Stimulated activated naive B cell treated with anti-CD40 and anti-IgM and Interleukin-4, amounts not matched to agents 10 μg/mL and 1 μg/mL and 100 μg/mL, for 72 hours (primary cell): ENCODE data around the gene TPM4.
A peak's percentile ranks its signal among the peaks of the same experiment; 100 is the strongest.

Source experiments
- ATAC-seq, 2 donors: fragments of 150-1000 bp; cut with Tn5 transposase; replicated peaks; 2 replicates each; pipeline ENCODE4 v1.10.0; 2021; ENCODE audit warnings: moderate library complexity in 1 of 2
- DNase-seq: peaks from one replicate; pipeline ENCODE4 v3.0.0; 2021
- H3K27ac Mint-ChIP-seq: one replicate; pipeline ENCODE4 v1.8.0; 2022; ENCODE audit warnings: mild to moderate bottlenecking, mixed read lengths
- H3K27me3 Mint-ChIP-seq, 2 donors: one replicate each; pipeline ENCODE4 v1.8.0; 2022; ENCODE audit warnings: mixed read lengths in 2 of 2
- H3K36me3 Mint-ChIP-seq, 2 donors: one replicate each; pipeline ENCODE4 v1.8.0; 2022; ENCODE audit warnings: mixed read lengths in 2 of 2, mild to moderate bottlenecking in 1 of 2
- H3K4me1 Mint-ChIP-seq, 2 donors: one replicate each; pipeline ENCODE4 v1.8.0; 2022; ENCODE audit warnings: mixed read lengths in 2 of 2, mild to moderate bottlenecking in 1 of 2
- H3K4me3 Mint-ChIP-seq, 2 donors: one replicate each; pipeline ENCODE4 v1.8.0; 2022; ENCODE audit warnings: mild to moderate bottlenecking in 2 of 2, mixed read lengths in 2 of 2, moderate library complexity in 1 of 2
- H3K9me3 Mint-ChIP-seq, 2 donors: one replicate each; pipeline ENCODE4 v1.8.0; 2022; ENCODE audit warnings: mixed read lengths in 2 of 2, mild to moderate bottlenecking in 1 of 2

The TPM4 gene

DNA sequence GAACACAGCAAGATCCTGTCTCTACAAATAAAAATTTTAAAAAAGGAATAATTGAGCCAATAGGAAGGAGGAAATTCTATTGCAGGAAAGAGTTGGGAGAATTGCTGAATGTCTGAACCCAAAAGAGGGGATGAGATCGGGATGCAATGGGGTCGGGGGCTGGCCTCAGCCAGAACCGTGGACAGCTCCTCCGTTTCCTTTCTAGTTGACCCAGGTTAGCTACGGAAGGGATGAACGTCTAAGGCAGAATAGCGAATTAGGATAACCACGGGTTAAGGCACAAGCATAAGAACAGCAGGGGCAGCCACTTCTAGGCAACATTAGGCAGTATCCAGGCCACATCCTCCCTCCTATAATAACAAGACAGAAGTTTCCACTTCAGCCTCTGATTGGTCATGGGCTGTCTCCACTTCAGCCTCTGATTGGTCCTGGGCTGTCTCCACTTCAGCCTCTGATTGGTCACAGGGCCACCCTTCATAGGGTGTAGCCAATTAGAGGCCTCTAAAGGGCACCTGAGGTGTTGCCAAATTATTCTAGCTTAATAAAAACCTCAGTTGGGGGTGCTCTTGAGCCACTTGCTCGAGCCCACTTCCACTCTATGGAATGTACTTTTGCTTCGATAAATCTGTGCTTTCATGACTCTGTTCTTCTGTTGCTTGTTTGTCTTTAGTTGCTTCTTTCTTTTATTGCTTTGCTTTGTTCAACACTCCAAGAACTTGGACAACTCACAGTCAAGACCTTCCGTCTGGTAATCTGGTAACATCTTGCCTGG lies 24.9 kb upstream of the TPM4 start:
- no peak for DNase-seq

DNA sequence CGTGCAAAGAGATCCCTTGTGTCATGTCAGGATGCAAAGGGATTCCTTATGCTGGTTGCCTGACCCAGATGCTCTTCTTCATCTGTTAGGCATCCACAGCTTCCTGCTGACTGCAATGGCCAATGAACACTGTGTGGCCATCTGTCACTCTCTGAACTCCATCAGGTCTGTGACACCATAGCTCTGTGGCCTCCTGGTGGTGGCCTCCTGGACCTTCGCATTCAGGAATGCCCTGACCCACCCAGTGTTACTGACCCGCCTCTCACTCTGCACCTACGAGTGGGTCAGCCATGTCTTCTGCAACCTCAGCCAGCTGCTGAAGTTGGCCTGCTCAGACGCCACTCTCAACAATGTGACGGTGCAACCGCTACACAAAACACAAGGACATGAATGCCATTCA lies 23.9 kb upstream of the TPM4 start:
- DNase-seq (no peak), ATAC-seq (no peak)
- Mint-ChIP-seq H3K9me3 (peaks cover 0 to 7% of the 10 kb centered on the region in 2 donors), H3K36me3 (no peaks in the 10 kb centered on the region), H3K27ac (no peak overlapping the region), H3K27me3 (no peaks in the 10 kb centered on the region), H3K4me1 (peaks cover 0 to 7% of the 10 kb centered on the region in 2 donors), H3K4me3 (no peak overlapping the region)

More for the DNA sequence above, 24.9 kb upstream of the TPM4 start:
- peak; percentile 83 to 88 for ATAC-seq
- Mint-ChIP-seq H3K36me3 (no peaks in the 10 kb centered on the region), H3K27ac (no peak overlapping the region), H3K9me3 (peaks cover 0 to 4% of the 10 kb centered on the region in 2 donors), H3K27me3 (no peaks in the 10 kb centered on the region), H3K4me3 (no peak overlapping the region), H3K4me1 (peaks cover 0 to 7% of the 10 kb centered on the region in 2 donors)

DNA sequence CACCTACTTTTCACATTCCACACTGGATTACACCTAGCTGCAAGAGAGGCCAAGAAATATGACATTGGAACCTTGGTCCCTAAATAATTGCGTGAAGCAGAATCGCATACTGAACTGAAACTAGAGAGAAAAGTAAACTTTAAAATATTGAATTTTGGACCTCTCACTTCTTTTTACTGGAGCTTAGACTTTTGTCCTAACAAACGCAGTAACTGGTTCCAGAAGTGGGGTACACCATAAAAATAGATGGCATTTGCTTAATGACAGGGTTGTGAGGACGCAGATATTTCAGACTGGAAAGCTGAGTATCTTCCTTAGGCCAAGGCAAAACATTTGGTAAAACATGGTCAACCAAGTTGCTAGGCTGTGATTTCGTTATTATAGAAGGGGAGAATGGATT lies 19.2 kb upstream of the TPM4 start:
- Mint-ChIP-seq H3K27me3 (peaks cover 5 to 11% of the 10 kb centered on the region in 2 donors), H3K27ac (no peak overlapping the region), H3K9me3 (peaks cover 0 to 5% of the 10 kb centered on the region in 2 donors), H3K4me1 (peaks cover 5 to 8% of the 10 kb centered on the region in 2 donors), H3K4me3 (no peak overlapping the region), H3K36me3 (no peaks in the 10 kb centered on the region)
- DNase-seq: no peak
- no peak for ATAC-seq

DNA sequence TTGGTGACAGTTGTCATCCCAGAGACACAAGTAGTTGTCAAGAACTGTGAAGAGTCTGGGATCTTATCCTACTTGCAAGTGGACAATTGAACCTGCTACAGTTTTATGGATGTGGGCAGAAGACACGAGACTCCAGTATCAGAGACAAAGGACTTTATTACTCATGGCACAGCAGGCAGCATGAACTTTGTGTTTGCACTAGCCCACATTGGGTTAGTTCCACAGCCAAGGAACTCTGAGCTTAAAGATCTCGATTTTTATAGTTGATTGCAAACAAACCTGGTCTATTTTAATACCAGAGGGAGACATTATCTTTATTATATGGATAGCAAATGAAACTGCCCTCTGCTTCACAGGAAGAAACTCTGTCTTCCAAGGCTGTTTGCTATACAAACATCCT lies 16.0 kb upstream of the TPM4 start:
- Mint-ChIP-seq H3K36me3 (no peaks in the 10 kb centered on the region), H3K27ac (no peak overlapping the region), H3K4me1 (peaks cover 12 to 19% of the 10 kb centered on the region in 2 donors), H3K27me3 (peaks cover 5 to 11% of the 10 kb centered on the region in 2 donors), H3K9me3 (peaks cover 3 to 5% of the 10 kb centered on the region in 2 donors), H3K4me3 (no peak overlapping the region)
- no peak for DNase-seq
- no peak for ATAC-seq

DNA sequence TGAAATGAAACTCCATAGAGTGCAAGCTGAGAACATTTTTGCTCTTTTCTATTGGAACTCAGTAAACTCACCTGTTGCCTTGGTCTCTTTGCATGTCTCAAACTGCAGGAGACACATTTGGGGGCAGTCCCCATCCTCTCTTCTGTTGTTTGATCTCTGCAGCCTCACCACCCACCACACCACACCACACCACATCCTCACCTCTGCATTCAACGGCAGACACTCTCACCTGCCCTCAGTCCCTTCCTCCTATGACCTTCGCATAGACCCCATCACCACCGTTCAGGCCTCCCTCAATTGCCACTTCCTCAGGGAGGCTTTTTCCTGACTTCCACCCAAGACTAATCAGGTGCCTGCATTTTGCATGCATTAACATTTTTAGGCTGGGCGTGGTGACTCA lies 14.4 kb upstream of the TPM4 start:
- DNase-seq: no peak
- H3K9me3 Mint-ChIP-seq: peaks cover 2 to 3% of the 10 kb centered on the region in 2 donors
- H3K4me3 Mint-ChIP-seq: no peak overlapping the region
- H3K27me3 Mint-ChIP-seq: peaks cover 5 to 11% of the 10 kb centered on the region in 2 donors
- H3K36me3 Mint-ChIP-seq: no peaks in the 10 kb centered on the region
- peaks cover 18 to 26% of the 10 kb centered on the region in 2 donors for H3K4me1 Mint-ChIP-seq
- peak; percentile 62 to 76 for ATAC-seq
- H3K27ac Mint-ChIP-seq: no peak overlapping the region

DNA sequence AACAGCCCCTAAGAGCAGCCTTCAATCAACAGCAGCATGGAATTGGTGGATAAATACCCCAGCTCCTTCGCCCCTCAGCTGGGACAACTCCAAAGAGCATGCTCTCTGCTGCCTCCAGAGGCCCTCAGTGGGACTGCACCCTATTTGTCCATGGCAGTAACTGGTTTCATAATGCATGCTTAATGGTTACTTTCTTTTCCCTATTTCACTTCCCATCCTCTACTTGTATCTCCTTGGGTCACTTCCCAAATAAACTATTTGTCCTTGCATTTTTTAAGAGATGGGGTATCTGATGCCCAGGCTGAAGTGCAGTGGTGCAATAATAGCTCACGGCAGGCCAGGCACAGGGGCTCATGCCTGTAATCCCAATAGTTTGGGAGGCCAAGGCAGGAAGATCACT lies 13.5 kb upstream of the TPM4 start:
- Mint-ChIP-seq H3K4me1 (peaks cover 18 to 26% of the 10 kb centered on the region in 2 donors), H3K36me3 (no peaks in the 10 kb centered on the region), H3K27me3 (peaks cover 5 to 11% of the 10 kb centered on the region in 2 donors), H3K27ac (peak overlapping the region; percentile 51), H3K4me3 (no peak overlapping the region), H3K9me3 (peaks cover 0 to 3% of the 10 kb centered on the region in 2 donors)
- ATAC-seq (peak; percentile 73 to 74), DNase-seq (peak; percentile 28)

DNA sequence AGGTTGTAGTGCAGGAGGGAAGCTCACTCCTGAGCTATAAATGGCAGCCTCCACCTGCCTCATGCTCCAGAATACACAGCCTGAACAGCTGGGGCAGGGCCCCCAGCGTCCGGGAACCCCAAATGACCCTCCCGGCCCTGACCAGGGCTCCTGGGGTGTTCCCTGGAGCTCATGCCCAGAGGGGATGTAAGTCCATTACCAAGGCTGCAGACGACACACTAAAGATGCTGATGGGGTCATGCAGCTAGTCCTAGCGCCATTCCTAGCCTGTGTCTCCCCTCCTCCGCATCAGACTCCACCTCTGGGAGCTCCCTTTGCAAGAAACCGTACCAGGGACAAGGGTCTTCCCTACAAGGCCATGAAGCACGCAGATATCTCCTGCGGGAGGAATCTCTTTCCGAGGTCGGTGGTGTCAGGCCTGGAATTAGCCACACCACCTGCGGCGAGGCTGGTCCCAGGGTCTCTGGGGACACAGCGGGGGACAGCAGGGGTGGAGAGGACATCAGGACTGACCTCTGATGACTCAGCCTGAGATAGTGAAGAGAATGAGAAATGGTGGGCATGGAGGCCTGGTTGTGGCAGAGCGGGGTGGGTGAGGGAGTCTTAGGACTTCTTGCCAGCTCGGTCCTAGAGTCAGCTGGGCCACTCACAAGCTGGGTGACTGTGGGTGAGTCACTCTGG lies 11.9 kb upstream of the TPM4 start:
- Mint-ChIP-seq H3K27me3 (peaks cover 0 to 5% of the 10 kb centered on the region in 2 donors), H3K4me3 (no peak overlapping the region), H3K27ac (no peak overlapping the region), H3K4me1 (peaks cover 18 to 26% of the 10 kb centered on the region in 2 donors), H3K9me3 (peaks cover 0 to 3% of the 10 kb centered on the region in 2 donors), H3K36me3 (no peaks in the 10 kb centered on the region)
- DNase-seq (no peak), ATAC-seq (no peak)

DNA sequence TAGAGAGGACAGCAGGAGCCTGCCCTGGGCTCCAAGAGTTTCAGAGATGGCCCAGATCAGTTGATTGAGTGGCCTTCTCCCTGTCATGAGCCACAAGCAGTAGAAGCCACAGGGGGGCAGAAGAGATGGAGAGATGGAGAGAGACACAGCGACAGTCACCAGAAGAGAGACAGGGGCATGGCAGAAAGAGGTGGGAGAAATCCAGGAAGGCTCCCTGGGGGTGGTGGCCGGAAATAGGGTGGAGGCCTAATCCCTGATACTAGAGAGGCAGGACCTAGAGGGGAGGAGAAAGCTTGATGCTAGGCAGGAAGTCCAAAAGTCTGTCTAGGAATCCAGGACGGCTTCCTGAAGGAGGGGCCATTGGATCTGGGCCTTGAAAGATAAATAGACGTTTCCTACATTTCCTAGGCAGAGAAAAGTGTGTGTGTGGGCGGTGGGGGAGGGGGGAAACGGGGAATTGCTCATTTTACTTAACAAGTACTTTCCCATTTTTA lies 9.6 kb upstream of the TPM4 start:
- H3K4me1 Mint-ChIP-seq: peaks cover 22 to 25% of the 10 kb centered on the region in 2 donors

DNA sequence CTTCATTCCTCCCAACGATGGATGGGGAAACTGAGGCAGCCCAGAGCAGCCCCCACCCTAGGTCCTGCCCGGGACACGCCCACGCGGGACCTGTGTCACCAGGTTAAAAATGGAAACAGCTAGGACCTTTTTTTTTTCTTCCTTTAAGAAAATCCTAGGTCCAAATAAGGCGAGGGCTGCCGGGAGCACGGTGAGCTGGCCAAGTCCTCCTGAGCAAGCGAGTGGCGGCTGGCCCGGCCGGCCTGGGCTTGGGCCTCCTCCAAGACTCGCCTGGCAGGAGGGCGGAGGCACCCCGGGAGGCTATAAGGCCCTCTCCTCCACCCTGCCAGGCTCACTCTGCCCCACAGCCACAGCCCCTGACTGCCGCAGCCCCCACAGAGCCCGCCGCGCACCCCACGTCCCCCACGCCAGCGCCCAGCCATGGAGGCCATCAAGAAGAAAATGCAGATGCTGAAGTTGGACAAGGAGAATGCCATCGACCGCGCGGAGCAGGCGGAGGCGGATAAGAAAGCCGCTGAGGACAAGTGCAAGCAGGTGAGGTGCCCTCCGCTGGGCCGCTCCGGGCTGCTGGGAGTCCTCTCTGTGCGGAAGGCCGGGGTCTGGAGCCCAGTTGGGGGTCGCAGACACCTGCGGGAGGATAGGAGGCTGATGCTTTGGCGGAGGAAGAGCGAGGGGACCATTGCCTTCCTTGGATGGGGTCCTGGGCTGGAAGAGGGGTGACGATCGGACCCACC lies 8.9 kb upstream of the TPM4 start:
- DNase-seq (no peak), ATAC-seq (no peak)
- Mint-ChIP-seq H3K4me1 (peaks cover 18% of the 10 kb centered on the region in 2 donors), H3K27ac (no peak overlapping the region), H3K9me3 (peaks cover 0 to 3% of the 10 kb centered on the region in 2 donors), H3K27me3 (no peaks in the 10 kb centered on the region), H3K36me3 (no peaks in the 10 kb centered on the region), H3K4me3 (no peak overlapping the region)

More for the DNA sequence above, 9.6 kb upstream of the TPM4 start:
- Mint-ChIP-seq H3K27ac (no peak overlapping the region), H3K27me3 (no peaks in the 10 kb centered on the region), H3K4me3 (no peak overlapping the region), H3K36me3 (no peaks in the 10 kb centered on the region), H3K9me3 (peaks cover 0 to 3% of the 10 kb centered on the region in 2 donors)
- ATAC-seq (peak in 1 of 2 donors; percentile 21), DNase-seq (no peak)

DNA sequence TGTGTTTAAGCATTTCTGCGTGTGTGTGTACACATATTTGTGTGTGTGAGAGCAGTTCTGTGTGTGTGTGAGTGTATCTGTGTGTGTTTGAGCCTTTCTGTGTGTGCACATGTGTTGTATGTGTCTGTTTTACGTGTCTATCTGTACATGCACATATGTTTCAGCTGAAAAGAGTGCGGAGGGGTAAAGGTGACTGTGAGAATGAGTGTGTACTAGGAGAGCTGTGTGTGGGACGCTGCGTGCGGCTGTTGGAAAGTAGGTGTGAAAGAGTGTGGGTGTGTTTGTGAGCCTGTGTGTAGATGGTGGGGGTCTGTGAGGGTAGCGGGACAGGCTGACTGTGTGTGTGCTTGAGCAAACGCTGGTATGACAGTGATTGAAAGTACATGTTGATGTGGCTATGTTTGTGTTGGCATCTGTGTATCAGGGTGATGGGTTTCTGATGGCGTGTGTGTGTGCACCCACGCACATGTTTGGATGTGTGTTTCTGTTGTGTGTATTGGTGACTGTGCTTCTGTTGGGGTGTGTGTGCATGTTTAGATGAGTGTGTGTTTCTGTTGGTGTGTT lies 7.5 kb upstream of the TPM4 start:
- Mint-ChIP-seq H3K4me3 (no peak overlapping the region), H3K36me3 (no peaks in the 10 kb centered on the region), H3K4me1 (peaks cover 11% of the 10 kb centered on the region in 2 donors)

DNA sequence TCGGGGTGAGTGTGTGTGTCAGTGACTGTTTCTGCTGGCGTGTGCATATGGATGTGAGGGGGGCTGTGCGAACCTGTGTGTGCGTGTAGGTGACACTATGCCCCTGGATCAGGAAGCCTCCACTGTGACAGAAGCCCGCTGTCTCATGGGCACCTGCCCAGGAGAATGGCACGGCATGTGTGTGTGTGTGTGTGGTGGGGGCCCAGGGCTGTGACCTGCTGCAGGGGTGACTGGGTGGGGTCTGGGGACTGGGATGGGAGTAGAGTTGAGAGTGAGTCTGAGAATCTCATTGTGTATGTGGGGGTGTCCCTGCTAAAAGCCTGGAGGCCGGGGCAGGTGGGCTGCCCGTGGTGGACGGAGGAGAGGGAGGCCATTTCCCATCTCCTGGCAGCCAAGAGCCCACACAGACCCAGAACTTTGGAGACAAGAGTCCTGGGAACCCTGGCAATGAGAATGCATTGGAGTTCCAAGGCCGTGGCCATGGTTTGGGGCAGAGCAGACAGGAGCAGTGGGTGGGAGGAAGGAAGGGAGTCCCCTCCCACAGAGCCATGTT lies 6.4 kb upstream of the TPM4 start:
- Mint-ChIP-seq H3K36me3 (no peaks in the 10 kb centered on the region), H3K27me3 (no peaks in the 10 kb centered on the region), H3K27ac (no peak overlapping the region), H3K4me3 (peak overlapping the region in 1 of 2 donors; percentile 68), H3K4me1 (peaks cover 16 to 21% of the 10 kb centered on the region in 2 donors), H3K9me3 (no peaks in the 10 kb centered on the region)
- no peak for DNase-seq
- ATAC-seq: no peak

More for the DNA sequence above, 7.5 kb upstream of the TPM4 start:
- Mint-ChIP-seq H3K27me3 (no peaks in the 10 kb centered on the region), H3K9me3 (no peaks in the 10 kb centered on the region), H3K27ac (no peak overlapping the region)
- ATAC-seq (no peak), DNase-seq (no peak)

DNA sequence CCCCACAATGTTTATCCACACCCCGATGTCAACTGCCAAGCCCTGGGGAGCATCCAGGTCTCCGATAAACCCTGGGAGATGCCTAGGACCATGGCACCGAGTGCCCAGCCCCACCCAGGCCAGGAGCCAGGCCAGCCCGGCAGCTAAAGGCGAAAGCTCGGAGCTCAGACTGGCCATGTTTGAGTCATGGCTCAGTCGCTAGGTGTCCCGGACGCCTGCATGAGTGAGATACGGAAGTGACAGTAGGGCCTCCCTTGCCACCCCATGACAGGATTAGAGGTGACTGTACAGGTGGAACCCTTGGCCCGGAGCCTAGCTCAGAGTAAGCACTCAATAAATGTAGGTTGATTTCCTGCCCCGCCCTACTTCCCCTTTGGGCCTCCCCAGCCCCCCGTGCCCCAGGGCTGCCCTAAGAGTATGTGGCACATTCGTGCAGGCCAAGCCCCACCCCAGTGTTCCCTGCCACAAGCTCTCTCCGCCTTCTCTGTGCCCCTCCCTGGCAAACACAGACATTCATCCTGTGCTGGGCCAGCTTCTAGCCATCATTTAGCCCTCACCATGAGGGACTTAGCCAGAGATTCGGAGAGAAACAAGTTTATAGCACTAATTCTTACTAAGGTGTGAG lies 5.8 kb upstream of the TPM4 start:
- DNase-seq: peak; percentile 79
- H3K4me3 Mint-ChIP-seq: peak overlapping the region in 1 of 2 donors; percentile 68

DNA sequence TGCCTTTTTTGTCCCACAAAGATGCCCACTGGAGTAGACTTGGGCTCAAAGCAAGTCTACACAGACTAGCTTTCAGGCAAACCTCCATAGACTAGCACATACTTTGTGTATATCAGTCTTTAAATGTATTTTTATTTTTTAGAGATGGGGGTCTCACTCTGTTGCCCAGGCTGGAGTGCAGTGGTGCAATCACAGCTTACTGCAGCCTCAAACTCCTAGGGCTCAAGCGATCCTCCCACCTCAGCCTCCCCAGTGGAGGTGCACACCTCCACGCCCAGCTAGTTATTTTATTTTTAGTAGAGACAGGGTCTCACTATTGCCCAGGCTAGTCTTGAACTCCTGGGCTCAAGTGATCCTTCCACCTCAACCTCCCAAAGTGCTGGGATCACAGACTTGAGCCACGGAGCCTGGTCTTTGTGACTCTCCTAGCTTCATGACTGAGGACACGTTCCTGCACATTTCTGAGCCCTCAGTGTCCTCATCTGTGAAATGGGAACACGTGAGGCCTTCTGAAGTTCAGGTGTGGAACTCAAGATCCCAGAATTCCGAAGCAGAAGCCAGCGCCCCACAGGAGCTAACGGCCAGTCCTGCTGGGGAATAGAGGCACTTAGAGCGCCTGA lies 5.1 kb upstream of the TPM4 start:
- ATAC-seq (no peak), DNase-seq (no peak)
- H3K27ac Mint-ChIP-seq: no peak overlapping the region
- no peaks in the 10 kb centered on the region for H3K36me3 Mint-ChIP-seq
- no peak overlapping the region for H3K4me3 Mint-ChIP-seq
- peaks cover 21 to 33% of the 10 kb centered on the region in 2 donors for H3K4me1 Mint-ChIP-seq
- no peaks in the 10 kb centered on the region for H3K27me3 Mint-ChIP-seq
- no peaks in the 10 kb centered on the region for H3K9me3 Mint-ChIP-seq

More for the DNA sequence above, 5.8 kb upstream of the TPM4 start:
- Mint-ChIP-seq H3K4me1 (peaks cover 19 to 27% of the 10 kb centered on the region in 2 donors), H3K27ac (no peak overlapping the region), H3K36me3 (no peaks in the 10 kb centered on the region), H3K27me3 (no peaks in the 10 kb centered on the region), H3K9me3 (no peaks in the 10 kb centered on the region)
- ATAC-seq: peak; percentile 92 to 97
